ENCODE results near the gene LONRF2.
"Not testable (repeated sequence)": the region's sequence is repeated elsewhere in the genome, so short reads cannot be mapped to it uniquely, and the experiment has no call there.

Gene LONRF2

DNA sequence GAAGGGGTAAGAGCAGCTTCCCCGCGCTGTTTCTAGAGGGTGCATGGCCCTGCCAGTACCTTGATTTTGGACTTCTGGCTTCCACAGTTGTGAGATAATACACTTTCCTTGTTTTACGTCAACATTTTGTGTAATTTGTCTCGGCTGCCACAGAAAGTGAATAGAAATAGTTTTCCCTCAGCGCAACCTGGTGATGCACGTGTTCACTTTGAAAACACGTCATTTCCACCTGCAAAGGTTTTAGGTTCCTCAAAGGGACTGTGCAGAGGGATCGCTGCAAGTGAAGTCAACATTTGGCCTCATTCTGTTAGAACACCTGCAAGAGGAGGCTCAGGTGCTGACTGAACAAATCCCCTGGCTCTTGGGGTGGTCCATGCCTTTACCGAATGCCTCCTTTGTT lies 71.7 kb downstream of the LONRF2 start:
- Histone ChIP-seq H3K36me3 (ENCODE audit: control insufficient read depth, low read length) (no peaks in the 10 kb centered on the region), H3K4me3 (ENCODE audit: low read length) (peak overlapping the region; percentile 36), H3K27ac (ENCODE audit: low read depth, low read length) (peak overlapping the region; percentile 91), H4K20me1 (ENCODE audit: control insufficient read depth, insufficient read depth, low read depth, low read length) (no peaks in the 10 kb centered on the region), H3K27me3 (ENCODE audit: control insufficient read depth, low read length) (no peaks in the 10 kb centered on the region), H3K4me1 (ENCODE audit: control insufficient read depth, low read length) (peaks cover 72% of the 10 kb centered on the region), H3K9me2 (replicated peaks; ENCODE audit: control insufficient read depth, low read length) (no peaks in the 10 kb centered on the region), H3K79me2 (ENCODE audit: control insufficient read depth, low read length) (no peaks in the 10 kb centered on the region), H3K4me2 (ENCODE audit: low read length) (peak overlapping the region; percentile 78), H3F3A (ENCODE audit: control insufficient read depth, insufficient read depth) (peaks cover 18% of the 10 kb centered on the region), H3K9me3 (ENCODE audit: control insufficient read depth, insufficient read depth, low read length) (no peaks in the 10 kb centered on the region)
- TF ChIP-seq CTCF (IDR thresholded peaks at IDR 0.05; ENCODE audit: low read depth, low read length, poor library complexity, severe bottlenecking) (no peak), EZH2phosphoT487 (IDR thresholded peaks at IDR 0.05; ENCODE audit: borderline replicate concordance, low read length) (no peak)

GRCh38 chr2:100248971-100249370 lies 73.3 kb downstream of the LONRF2 start:
- H3K9me3 ChIP-seq (ENCODE audit: control insufficient read depth, insufficient read depth, low read length): no peaks in the 10 kb centered on the region
- no peaks in the 10 kb centered on the region for H3K36me3 ChIP-seq (ENCODE audit: control insufficient read depth, low read length)
- H3K4me1 ChIP-seq (ENCODE audit: control insufficient read depth, low read length): peaks cover 88% of the 10 kb centered on the region
- no peaks in the 10 kb centered on the region for H3K79me2 ChIP-seq (ENCODE audit: control insufficient read depth, low read length)
- peak overlapping the region; percentile 36 for H3K4me3 ChIP-seq (ENCODE audit: low read length)
- peaks cover 18% of the 10 kb centered on the region for H3F3A ChIP-seq (ENCODE audit: control insufficient read depth, insufficient read depth)
- peak overlapping the region; percentile 91 for H3K27ac ChIP-seq (ENCODE audit: low read depth, low read length)
- peak overlapping the region; percentile 78 for H3K4me2 ChIP-seq (ENCODE audit: low read length)
- H3K27me3 ChIP-seq (ENCODE audit: control insufficient read depth, low read length): no peaks in the 10 kb centered on the region
- no peaks in the 10 kb centered on the region for H3K9me2 ChIP-seq (replicated peaks; ENCODE audit: control insufficient read depth, low read length)
- TF ChIP-seq CTCF (IDR thresholded peaks at IDR 0.05; ENCODE audit: low read depth, low read length, poor library complexity, severe bottlenecking) (no peak), EZH2phosphoT487 (IDR thresholded peaks at IDR 0.05; ENCODE audit: borderline replicate concordance, low read length) (no peak)
- no peaks in the 10 kb centered on the region for H4K20me1 ChIP-seq (ENCODE audit: control insufficient read depth, insufficient read depth, low read depth, low read length)

- peak overlapping the region; percentile 91 for H3K27ac ChIP-seq (ENCODE audit: low read depth, low read length)
- H3F3A ChIP-seq (ENCODE audit: control insufficient read depth, insufficient read depth): peaks cover 18% of the 10 kb centered on the region
- H3K79me2 ChIP-seq (ENCODE audit: control insufficient read depth, low read length); H3K36me3 ChIP-seq (ENCODE audit: control insufficient read depth, low read length); H3K9me2 ChIP-seq (replicated peaks; ENCODE audit: control insufficient read depth, low read length); H3K27me3 ChIP-seq (ENCODE audit: control insufficient read depth, low read length); H4K20me1 ChIP-seq (ENCODE audit: control insufficient read depth, insufficient read depth, low read depth, low read length); H3K9me3 ChIP-seq (ENCODE audit: control insufficient read depth, insufficient read depth, low read length): not testable (repeated sequence)
- peak overlapping the region; percentile 36 for H3K4me3 ChIP-seq (ENCODE audit: low read length)
- H3K4me1 ChIP-seq (ENCODE audit: control insufficient read depth, low read length): peaks cover 92% of the 10 kb centered on the region
- H3K4me2 ChIP-seq (ENCODE audit: low read length): peak overlapping the region; percentile 78
Observed at GRCh38 chr2:100248556-100248955, 73.7 kb downstream of the LONRF2 start.

DNA sequence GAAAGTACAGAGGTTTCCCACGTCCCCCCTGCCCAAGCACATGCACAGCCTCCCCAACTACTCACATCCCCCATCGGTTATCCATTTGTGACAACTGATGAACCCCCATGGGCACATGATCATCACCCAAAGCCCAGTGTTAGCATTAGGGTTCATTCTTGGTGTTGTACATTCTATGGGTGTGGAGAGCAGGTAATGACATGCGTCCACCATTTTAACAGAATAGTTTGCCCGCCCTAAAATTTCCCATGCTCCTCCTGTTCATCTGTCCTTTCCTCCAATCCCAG lies 74.3 kb downstream of the LONRF2 start:
- TF ChIP-seq EZH2phosphoT487 (IDR thresholded peaks at IDR 0.05; ENCODE audit: borderline replicate concordance, low read length) (no peak), CTCF (IDR thresholded peaks at IDR 0.05; ENCODE audit: low read depth, low read length, poor library complexity, severe bottlenecking) (no peak)
- no peaks in the 10 kb centered on the region for H3K79me2 ChIP-seq (ENCODE audit: control insufficient read depth, low read length)
- H3K27ac ChIP-seq (ENCODE audit: low read depth, low read length): peak overlapping the region; percentile 91
- no peaks in the 10 kb centered on the region for H3K9me3 ChIP-seq (ENCODE audit: control insufficient read depth, insufficient read depth, low read length)
- peaks cover 18% of the 10 kb centered on the region for H3F3A ChIP-seq (ENCODE audit: control insufficient read depth, insufficient read depth)
- H3K4me1 ChIP-seq (ENCODE audit: control insufficient read depth, low read length): peaks cover 96% of the 10 kb centered on the region
- peak overlapping the region; percentile 36 for H3K4me3 ChIP-seq (ENCODE audit: low read length)
- no peaks in the 10 kb centered on the region for H4K20me1 ChIP-seq (ENCODE audit: control insufficient read depth, insufficient read depth, low read depth, low read length)
- H3K4me2 ChIP-seq (ENCODE audit: low read length): peak overlapping the region; percentile 78
- no peaks in the 10 kb centered on the region for H3K27me3 ChIP-seq (ENCODE audit: control insufficient read depth, low read length)
- no peaks in the 10 kb centered on the region for H3K9me2 ChIP-seq (replicated peaks; ENCODE audit: control insufficient read depth, low read length)
- no peaks in the 10 kb centered on the region for H3K36me3 ChIP-seq (ENCODE audit: control insufficient read depth, low read length)

Measured in DOHH2 (cell line).